Endothelial cell of umbilical vein (primary cell): ENCODE data around the gene ITGB3BP. TPM values are rescaled to one million over a fixed set of nuclear protein-coding genes. Genes with fewer than 3 reads are reported as not detected.

ENCODE experiments used
- BruUV-seq: library from RNA; stranded (reverse); fragments of 400-500 nt; replicated peaks from 2 replicates; lab custom pipeline; 2021; lab: Mats Ljungman, UMichigan
- CTCF ChIA-PET: fragments of 300-600, 350-600 bp; sonication (Branson Sonifier 250); formaldehyde crosslinking; loops from one replicate; lab custom pipeline; 2021; ENCODE audit warnings: antibody characterized with exemption, inconsistent platforms; lab: Charles Lee
- POLR2A ChIA-PET: fragments of 300-600, 350-600 bp; sonication (Branson Sonifier 250); formaldehyde crosslinking; loops from one replicate; lab custom pipeline; 2021; ENCODE audit warnings: antibody characterized with exemption, inconsistent platforms; lab: Charles Lee
- DNase-seq: peaks from one replicate; pipeline ENCODE4 v3.0.0-alpha.2; 2011; ENCODE audit warnings: low read depth, low spot score
- FAIRE-seq: peaks from 2 replicates; lab custom pipeline; 2011; peaks lifted over from hg19 to GRCh38; lab: Jason Lieb, UNC
- H2AFZ ChIP-seq: 2 replicates; pipeline ENCODE4 v1.6.0; 2012; ENCODE audit warnings: low read depth, low read length, control low read depth, inconsistent platforms
- H3K27ac ChIP-seq: 2 replicates; pipeline ENCODE4 v1.5.1; 2011; ENCODE audit warnings: low read depth, mild to moderate bottlenecking, control low read depth, low read length, moderate library complexity; ENCODE audit not compliant: insufficient read depth
- H3K27me3 ChIP-seq, 2 experiments: 2 replicates each; pipeline versions ENCODE4 v1.6.0 to v1.6.1; 2011; ENCODE audit warnings: low read length in 2 of 2, mixed read lengths in 1 of 2; ENCODE audit not compliant: control insufficient read depth in 2 of 2, insufficient read depth in 2 of 2
- H3K36me3 ChIP-seq, 2 experiments: 2 replicates in 1 of 2; 3 replicates in 1 of 2; pipeline ENCODE4 v1.5.1; 2011; ENCODE audit warnings: low read length in 2 of 2, mild to moderate bottlenecking in 1 of 2, moderate library complexity in 1 of 2; ENCODE audit not compliant: control insufficient read depth in 2 of 2, insufficient read depth in 2 of 2; ENCODE audit errors: extremely low read depth in 1 of 2
- H3K4me1 ChIP-seq: 3 replicates; pipeline ENCODE4 v1.5.1; 2011; ENCODE audit warnings: mild to moderate bottlenecking, low read length; ENCODE audit not compliant: control insufficient read depth, insufficient read depth; ENCODE audit errors: extremely low read depth
- H3K4me2 ChIP-seq: 2 replicates; pipeline ENCODE4 v1.6.1; 2011; ENCODE audit warnings: low read length, control low read depth, mixed read lengths; ENCODE audit not compliant: insufficient read depth
- H3K4me3 ChIP-seq, 3 experiments: fragments of 200-600 bp in 1 of 3; sonication (generic), shearing (Covaris generic) in 1 of 3; replicated peaks in 1 of 3; 2 replicates each; pipeline ENCODE4 v1.5.1; 2011 to 2016; ENCODE audit warnings: control low read depth in 3 of 3, low read length in 3 of 3, mild to moderate bottlenecking in 2 of 3, inconsistent platforms in 1 of 3, low read depth in 1 of 3, moderate library complexity in 1 of 3; ENCODE audit not compliant: insufficient read depth in 1 of 3
- H3K79me2 ChIP-seq: 2 replicates; pipeline ENCODE4 v1.6.0; 2012; ENCODE audit warnings: low read length, inconsistent platforms; ENCODE audit not compliant: control insufficient read depth, insufficient read depth
- H3K9ac ChIP-seq: replicated peaks from 2 replicates; pipeline ENCODE3; 2011; ENCODE audit warnings: low read length, control low read depth; ENCODE audit not compliant: insufficient read depth; ENCODE audit errors: extremely low read depth
- H3K9me1 ChIP-seq: replicated peaks from 3 replicates; pipeline ENCODE4 v1.6.0; 2011; ENCODE audit warnings: mild to moderate bottlenecking, low read length; ENCODE audit not compliant: control insufficient read depth, insufficient read depth; ENCODE audit errors: extremely low read depth
- H3K9me3 ChIP-seq: replicated peaks from 2 replicates; pipeline ENCODE4 v1.5.1; 2012; ENCODE audit warnings: low read length, inconsistent platforms; ENCODE audit not compliant: control insufficient read depth, insufficient read depth
- H4K20me1 ChIP-seq: replicated peaks from 2 replicates; pipeline ENCODE3; 2011; ENCODE audit warnings: mild to moderate bottlenecking, low read length; ENCODE audit not compliant: control insufficient read depth, insufficient read depth; ENCODE audit errors: extremely low read depth
- EZH2 ChIP-seq: IDR thresholded peaks from 2 replicates; pipeline ENCODE4 v1.6.1; 2012; ENCODE audit warnings: borderline replicate concordance, low read depth, mild to moderate bottlenecking, moderate library complexity, low read length, inconsistent platforms; ENCODE audit not compliant: severe bottlenecking
- FOS ChIP-seq: IDR thresholded peaks from 2 replicates; pipeline ENCODE4 v1.6.1; 2011; ENCODE audit warnings: mild to moderate bottlenecking, low read length, moderate library complexity, borderline replicate concordance; ENCODE audit not compliant: insufficient read depth
- GATA2 ChIP-seq: IDR thresholded peaks from 2 replicates; pipeline ENCODE4 v1.7.0; 2011; ENCODE audit warnings: low read depth, mild to moderate bottlenecking, moderate library complexity, mixed read lengths, low read length; ENCODE audit not compliant: insufficient read length, insufficient read depth
- JUN ChIP-seq: IDR thresholded peaks from 2 replicates; pipeline ENCODE4 v1.6.1; 2011; ENCODE audit warnings: borderline replicate concordance, low read depth; ENCODE audit not compliant: insufficient read length, insufficient read depth
- MYC ChIP-seq: IDR thresholded peaks from one replicate; pipeline ENCODE4 v1.6.1; 2011; ENCODE audit warnings: mild to moderate bottlenecking, low read depth, low read length
- POLR2A ChIP-seq: IDR thresholded peaks from 2 replicates; pipeline ENCODE4 v1.6.1; 2012; ENCODE audit warnings: low read depth, mild to moderate bottlenecking, control low read depth, low read length
- POLR2AphosphoS5 ChIP-seq: IDR thresholded peaks from 2 replicates; pipeline ENCODE4 v1.6.1; 2012; ENCODE audit warnings: low read depth, mild to moderate bottlenecking, control low read depth, low read length, moderate library complexity; ENCODE audit not compliant: insufficient read depth
- dilution Hi-C: fragments of 300-500 bp; cut with MboI; formaldehyde crosslinking; loops from one replicate; pipeline ENCODE4 v1.15.0; 2019; ENCODE audit warnings: low sequenced_read_pairs; ENCODE audit not compliant: extremely low pct_ligation_motif_present
- intact Hi-C: fragments of 100-400 bp; cut with micrococcal nuclease; formaldehyde crosslinking; loops from one replicate; pipeline ENCODE4 v1.10.0; 2022
- polyA plus RNA-seq, 4 experiments: library from polyadenylated mRNA; depleted of rRNA in 3 of 4; stranded (reverse) in 3 of 4; unstranded in 1 of 4; fragments of >200 nt; gene quantifications; 2 replicates each; pipeline versions ENCODE4 v1.2.1 to v1.2.3, GENCODE V29; 2011 to 2012; ENCODE audit warnings: missing spikeins in 1 of 4
- total RNA-seq: library from RNA; stranded (reverse); gene quantifications from 2 replicates; pipeline ENCODE4 v1.2.3, GENCODE V29; 2021
- TF ChIP-seq, protein P1 (sequence below): IDR thresholded peaks from 2 replicates; pipeline ENCODE4 v1.6.1; 2011; ENCODE audit not compliant: insufficient read depth, insufficient read length
- TF ChIP-seq, protein P2 (sequence below), 2 donors: IDR thresholded peaks; 1 replicate in 1 of 2; 2 replicates in 1 of 2; pipeline ENCODE4 v1.5.1; 2011; ENCODE audit warnings: low read length in 2 of 2, mild to moderate bottlenecking in 2 of 2, moderate library complexity in 2 of 2, control low read depth in 1 of 2, inconsistent platforms in 1 of 2, low read depth in 1 of 2; ENCODE audit not compliant: insufficient read depth in 1 of 2; ENCODE audit errors: extremely low read depth in 1 of 2

The ITGB3BP gene
- total and polyA plus RNA-seq, 2 donors (not counting 3 experiments of a cell fraction or from before 2014, with no cell fraction given), result 5.3 to 24.4 TPM

DNA sequence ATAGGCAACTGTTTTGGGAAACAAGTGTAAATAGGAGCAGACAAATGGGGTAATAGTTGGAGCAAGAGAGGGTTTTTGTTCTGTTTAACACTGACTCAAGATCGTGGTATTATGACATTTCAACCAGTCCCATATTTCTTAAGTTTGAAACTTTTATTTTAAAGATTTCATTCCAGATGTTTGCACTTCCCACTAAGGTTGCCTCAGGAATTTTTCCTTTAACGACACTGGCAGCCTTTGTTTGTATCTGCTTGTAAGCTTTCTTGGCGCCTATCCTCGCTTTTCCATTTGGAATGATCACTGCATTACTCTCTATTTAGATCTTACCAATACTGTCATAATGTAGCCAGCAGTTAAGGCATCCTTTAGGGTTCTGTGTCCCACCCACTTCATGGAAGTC is 87.9 kb downstream of the ITGB3BP start:
- H3K36me3 ChIP-seq, result no peaks in the 10 kb centered on the region
- H3K9ac ChIP-seq, result no peak overlapping the region
- no peaks in the 10 kb centered on the region for H3K9me1 ChIP-seq
- H3K4me3 ChIP-seq, result no peak overlapping the region
- no peaks in the 10 kb centered on the region for H3K27me3 ChIP-seq
- dilution Hi-C loops (no loop called here), intact Hi-C loops (no loop called here)
- H3K4me1 ChIP-seq, result no peaks in the 10 kb centered on the region
- no peaks in the 10 kb centered on the region for H3K79me2 ChIP-seq
- no peak overlapping the region for H3K27ac ChIP-seq
- DNase-seq (no peak), FAIRE-seq (no peak)
- no peaks in the 10 kb centered on the region for H4K20me1 ChIP-seq
- no peaks in the 10 kb centered on the region for H3K9me3 ChIP-seq
- ChIA-PET POLR2A (no interaction called here), CTCF (interaction anchor here (1.0 to 1.5 kb wide), 3 partner anchors 10 to 99 kb away, joined by 3 to 6 read pairs (median 3); no protein-coding TSS in a partner anchor)
- no peak overlapping the region for H2AFZ ChIP-seq
- TF ChIP-seq, protein P1, sequence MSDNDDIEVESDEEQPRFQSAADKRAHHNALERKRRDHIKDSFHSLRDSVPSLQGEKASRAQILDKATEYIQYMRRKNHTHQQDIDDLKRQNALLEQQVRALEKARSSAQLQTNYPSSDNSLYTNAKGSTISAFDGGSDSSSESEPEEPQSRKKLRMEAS, result no peak
- TF ChIP-seq GATA2 (no peak), EZH2 (no peak), POLR2A (no peak), FOS (no peak), POLR2AphosphoS5 (no peak), MYC (no peak), JUN (no peak)
- TF ChIP-seq, protein P2, sequence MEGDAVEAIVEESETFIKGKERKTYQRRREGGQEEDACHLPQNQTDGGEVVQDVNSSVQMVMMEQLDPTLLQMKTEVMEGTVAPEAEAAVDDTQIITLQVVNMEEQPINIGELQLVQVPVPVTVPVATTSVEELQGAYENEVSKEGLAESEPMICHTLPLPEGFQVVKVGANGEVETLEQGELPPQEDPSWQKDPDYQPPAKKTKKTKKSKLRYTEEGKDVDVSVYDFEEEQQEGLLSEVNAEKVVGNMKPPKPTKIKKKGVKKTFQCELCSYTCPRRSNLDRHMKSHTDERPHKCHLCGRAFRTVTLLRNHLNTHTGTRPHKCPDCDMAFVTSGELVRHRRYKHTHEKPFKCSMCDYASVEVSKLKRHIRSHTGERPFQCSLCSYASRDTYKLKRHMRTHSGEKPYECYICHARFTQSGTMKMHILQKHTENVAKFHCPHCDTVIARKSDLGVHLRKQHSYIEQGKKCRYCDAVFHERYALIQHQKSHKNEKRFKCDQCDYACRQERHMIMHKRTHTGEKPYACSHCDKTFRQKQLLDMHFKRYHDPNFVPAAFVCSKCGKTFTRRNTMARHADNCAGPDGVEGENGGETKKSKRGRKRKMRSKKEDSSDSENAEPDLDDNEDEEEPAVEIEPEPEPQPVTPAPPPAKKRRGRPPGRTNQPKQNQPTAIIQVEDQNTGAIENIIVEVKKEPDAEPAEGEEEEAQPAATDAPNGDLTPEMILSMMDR (IDR thresholded peaks at IDR 0.05; ENCODE audit: extremely low read depth in 1 of 2, insufficient read depth in 1 of 2, low read depth in 1 of 2, low read length in 2 of 2), result no peak
- BruUV-seq, result no TSS peak
- H3K4me2 ChIP-seq, result no peak overlapping the region
